Measurements from ENCODE around the gene NFIX. TPM values are rescaled to one million over a fixed set of nuclear protein-coding genes. Genes with fewer than 3 reads are reported as not detected.

NFIX gene
- total and polyA plus RNA-seq, 2 of the 13 experiments (the other 11 are each of a cell fraction or from before 2014, with no cell fraction given): 3.4 to 5.4 TPM

DNA sequence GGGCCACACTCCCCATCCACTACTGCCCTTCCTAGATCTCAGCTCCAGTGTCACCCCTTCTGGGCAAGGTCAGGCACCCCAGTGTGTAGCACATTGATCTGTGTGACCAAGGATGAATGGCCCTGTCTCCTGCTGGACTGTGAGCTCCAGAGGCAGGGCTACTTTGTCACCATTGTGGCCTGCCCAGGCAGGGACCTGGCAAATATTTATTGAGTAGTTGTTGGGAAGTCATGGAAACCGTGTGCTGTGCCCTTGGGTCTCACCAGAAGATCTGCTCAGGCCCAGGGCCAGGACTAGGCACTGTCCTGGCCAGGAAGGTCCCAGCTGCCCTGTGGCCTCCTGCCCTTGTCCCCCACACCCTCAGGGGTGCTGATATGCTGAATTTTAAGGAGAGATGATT lies 133.3 kb downstream of the NFIX start (continued):
- no peak for TF ChIP-seq PREB (CRISPR knock-in tag; IDR thresholded peaks at IDR 0.05)
- no peak for TF ChIP-seq DNMT3B (CRISPR knock-in tag; conservative IDR thresholded peaks at IDR 0.05)
- TF ChIP-seq ARID2 (CRISPR knock-in tag; IDR thresholded peaks at IDR 0.05; ENCODE audit: borderline replicate concordance): no peak
- TF ChIP-seq EZH2 (conservative IDR thresholded peaks at IDR 0.05; ENCODE audit: low read depth, low read length): no peak
- TF ChIP-seq KAT8 (CRISPR knock-in tag; IDR thresholded peaks at IDR 0.05): no peak
- no peak for TF ChIP-seq ZNF737 (CRISPR knock-in tag; IDR thresholded peaks at IDR 0.05; ENCODE audit: borderline replicate concordance)
- no peak for TF ChIP-seq ZBTB20 (CRISPR knock-in tag; IDR thresholded peaks at IDR 0.05; ENCODE audit: borderline replicate concordance, low read depth)
- TF ChIP-seq TOE1 (CRISPR knock-in tag; IDR thresholded peaks at IDR 0.05): no peak
- no peak for TF ChIP-seq EHMT2 (IDR thresholded peaks at IDR 0.05; ENCODE audit: borderline replicate concordance, low read depth, low read length)
- TF ChIP-seq ZKSCAN8 (CRISPR knock-in tag; IDR thresholded peaks at IDR 0.05; ENCODE audit: borderline replicate concordance): peak; percentile 32; the same call in 1 of the 2 replicates
- TF ChIP-seq ZNF652 (CRISPR knock-in tag; IDR thresholded peaks at IDR 0.05; ENCODE audit: borderline replicate concordance, low read depth): no peak
- TF ChIP-seq RBAK (CRISPR knock-in tag; IDR thresholded peaks at IDR 0.05): no peak
- no peak for TF ChIP-seq FOXP1 (IDR thresholded peaks at IDR 0.05)
- no peak for TF ChIP-seq FOXP1 (CRISPR knock-in tag; IDR thresholded peaks at IDR 0.05)
- no peak for TF ChIP-seq BCL3 (CRISPR knock-in tag; IDR thresholded peaks at IDR 0.05)
- TF ChIP-seq RBM39 (IDR thresholded peaks at IDR 0.05; ENCODE audit: low read depth, low read length, poor library complexity, severe bottlenecking): no peak
- TF ChIP-seq, protein P1, sequence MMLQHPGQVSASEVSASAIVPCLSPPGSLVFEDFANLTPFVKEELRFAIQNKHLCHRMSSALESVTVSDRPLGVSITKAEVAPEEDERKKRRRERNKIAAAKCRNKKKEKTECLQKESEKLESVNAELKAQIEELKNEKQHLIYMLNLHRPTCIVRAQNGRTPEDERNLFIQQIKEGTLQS (CRISPR knock-in tag; IDR thresholded peaks at IDR 0.05): no peak
- no peak for TF ChIP-seq ZBTB3 (CRISPR knock-in tag; IDR thresholded peaks at IDR 0.05; ENCODE audit: borderline replicate concordance, low read depth)
- peak; percentile 60 for TF ChIP-seq SKI (IDR thresholded peaks at IDR 0.05; ENCODE audit: partially characterized antibody)
- TF ChIP-seq SNAPC2 (CRISPR knock-in tag; IDR thresholded peaks at IDR 0.05): no peak
- no peak for TF ChIP-seq PLSCR1 (CRISPR knock-in tag; IDR thresholded peaks at IDR 0.05; ENCODE audit: borderline replicate concordance)
- TF ChIP-seq CENPBD1 (CRISPR knock-in tag; IDR thresholded peaks at IDR 0.05; ENCODE audit: borderline replicate concordance, low read depth): no peak
- peak; percentile 53 for TF ChIP-seq ZFY (CRISPR knock-in tag; IDR thresholded peaks at IDR 0.05)
- TF ChIP-seq ZNF333 (CRISPR knock-in tag; IDR thresholded peaks at IDR 0.05; ENCODE audit: borderline replicate concordance): no peak
- peak; percentile 70; the same call in 1 of the 2 replicates for TF ChIP-seq ONECUT2 (CRISPR knock-in tag; IDR thresholded peaks at IDR 0.05)
- TF ChIP-seq SATB2 (CRISPR knock-in tag; IDR thresholded peaks at IDR 0.05): no peak
- no peak for TF ChIP-seq ZFP82 (CRISPR knock-in tag; IDR thresholded peaks at IDR 0.05; ENCODE audit: borderline replicate concordance)
- no peak for TF ChIP-seq ZNF547 (CRISPR knock-in tag; IDR thresholded peaks at IDR 0.05)
- peak; percentile 51; the same call in 1 of the 2 replicates for TF ChIP-seq ZMYM4 (CRISPR knock-in tag; IDR thresholded peaks at IDR 0.05)
- no peak for TF ChIP-seq ZNF660 (CRISPR knock-in tag; IDR thresholded peaks at IDR 0.05; ENCODE audit: borderline replicate concordance, low read depth)
- no peak for TF ChIP-seq FOXK2 (IDR thresholded peaks at IDR 0.05)
